GM20000 (cell line): Measurements from ENCODE around the gene SYNM.

Experiments used
- DNase-seq: peaks from one replicate; pipeline ENCODE4 v3.0.0; 2012; ENCODE audit warnings: low spot score
- TF ChIP-seq, protein P1 (sequence below): IDR thresholded peaks from 2 replicates; pipeline ENCODE4 v1.5.1; 2012; ENCODE audit warnings: mild to moderate bottlenecking, control low read depth; ENCODE audit errors: extremely low read depth, missing control alignments

Gene SYNM

DNA sequence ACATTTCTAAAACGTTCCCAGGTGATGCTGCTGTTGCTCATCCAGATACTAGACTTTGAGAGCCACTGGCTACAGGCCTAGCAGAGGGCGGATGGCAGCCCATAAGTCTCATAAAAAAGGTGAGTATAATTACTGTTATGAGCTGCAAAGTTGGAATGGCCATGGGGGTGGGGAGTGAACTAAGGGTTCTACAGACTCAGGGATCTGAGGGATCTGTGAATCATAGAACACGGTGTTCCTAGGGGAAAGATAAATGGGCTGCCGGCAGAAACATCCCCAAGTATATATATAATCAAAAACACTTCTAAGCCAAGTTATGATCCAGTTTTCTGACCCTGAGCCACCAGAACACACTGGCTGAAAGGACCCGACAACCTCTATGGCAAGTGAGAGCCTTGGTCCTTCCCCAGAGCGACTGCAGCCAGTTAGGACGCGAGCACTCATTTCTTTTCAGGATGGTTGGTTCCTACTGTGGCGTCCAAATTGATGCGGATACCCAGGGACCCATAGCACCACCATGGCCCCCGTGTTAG lies 7.9 kb upstream of the SYNM start:
- no peak for DNase-seq
- TF ChIP-seq, protein P1, sequence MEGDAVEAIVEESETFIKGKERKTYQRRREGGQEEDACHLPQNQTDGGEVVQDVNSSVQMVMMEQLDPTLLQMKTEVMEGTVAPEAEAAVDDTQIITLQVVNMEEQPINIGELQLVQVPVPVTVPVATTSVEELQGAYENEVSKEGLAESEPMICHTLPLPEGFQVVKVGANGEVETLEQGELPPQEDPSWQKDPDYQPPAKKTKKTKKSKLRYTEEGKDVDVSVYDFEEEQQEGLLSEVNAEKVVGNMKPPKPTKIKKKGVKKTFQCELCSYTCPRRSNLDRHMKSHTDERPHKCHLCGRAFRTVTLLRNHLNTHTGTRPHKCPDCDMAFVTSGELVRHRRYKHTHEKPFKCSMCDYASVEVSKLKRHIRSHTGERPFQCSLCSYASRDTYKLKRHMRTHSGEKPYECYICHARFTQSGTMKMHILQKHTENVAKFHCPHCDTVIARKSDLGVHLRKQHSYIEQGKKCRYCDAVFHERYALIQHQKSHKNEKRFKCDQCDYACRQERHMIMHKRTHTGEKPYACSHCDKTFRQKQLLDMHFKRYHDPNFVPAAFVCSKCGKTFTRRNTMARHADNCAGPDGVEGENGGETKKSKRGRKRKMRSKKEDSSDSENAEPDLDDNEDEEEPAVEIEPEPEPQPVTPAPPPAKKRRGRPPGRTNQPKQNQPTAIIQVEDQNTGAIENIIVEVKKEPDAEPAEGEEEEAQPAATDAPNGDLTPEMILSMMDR, result no peak

DNA sequence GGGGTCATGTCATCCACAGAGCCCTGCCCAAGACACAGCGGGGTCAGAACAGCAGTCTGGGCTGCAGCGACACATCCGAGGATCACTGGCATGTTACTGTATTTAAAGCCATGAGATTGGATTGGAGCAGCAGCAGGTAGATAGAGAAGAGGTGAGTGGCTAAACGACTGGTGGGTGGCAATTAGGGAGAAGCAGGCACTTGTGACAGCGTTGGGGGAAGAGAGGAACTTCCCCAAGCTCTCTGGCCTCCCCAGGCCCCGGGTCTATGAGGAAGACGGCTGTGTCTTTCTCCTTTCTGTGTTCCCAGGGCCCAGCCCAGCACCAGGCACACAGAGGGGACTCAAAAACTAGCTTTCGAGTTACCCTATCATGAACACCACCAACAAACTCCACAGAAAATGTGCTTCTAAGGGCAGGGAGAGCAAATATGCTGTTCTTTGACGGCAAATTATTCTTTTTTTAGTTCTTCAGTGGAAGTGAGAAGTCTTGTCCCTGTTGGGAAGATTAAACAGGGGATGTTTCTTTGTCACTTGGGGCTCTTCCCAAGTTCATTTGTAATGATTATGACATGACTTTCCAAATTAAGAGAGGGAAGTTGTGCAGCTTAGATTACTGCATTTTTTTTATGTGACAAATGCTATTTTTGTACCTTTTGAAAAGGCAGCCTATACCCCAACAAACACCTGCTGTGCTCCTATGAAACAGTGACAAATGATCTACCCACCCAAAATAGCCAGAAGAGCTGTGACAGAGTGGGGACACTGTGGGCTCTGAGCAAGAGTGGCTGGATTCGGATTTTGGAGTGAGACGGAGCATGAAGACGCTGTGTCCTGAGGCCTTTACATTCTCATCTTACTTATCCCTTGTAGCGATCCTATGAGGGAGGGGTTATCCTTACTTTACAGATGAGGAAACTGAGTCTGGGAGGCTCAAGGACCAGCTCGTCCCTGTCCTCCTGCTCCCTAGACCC lies 7.2 kb upstream of the SYNM start:
- DNase-seq, result no peak
- TF ChIP-seq, protein P1, result no peak

GRCh38 chr15:99098426-99098825 lies 6.5 kb upstream of the SYNM start:
- TF ChIP-seq, protein P1, result no peak
- DNase-seq, result no peak

- TF ChIP-seq, protein P1, result no peak
- DNase-seq, result no peak
These were observed 5.9 kb upstream of the SYNM start for GRCh38 chr15:99098991-99099390.

- no peak for DNase-seq
- TF ChIP-seq, protein P1, result no peak
These were observed 5.2 kb upstream of the SYNM start for GRCh38 chr15:99099661-99100060.

GRCh38 chr15:99100245-99101173 lies 4.4 kb upstream of the SYNM start:
- peak; percentile 71 for DNase-seq
- TF ChIP-seq, protein P1, result peak; percentile 77
